ENCODE results near the gene TMEM201. TPM values are rescaled to one million over a fixed set of nuclear protein-coding genes. Genes with fewer than 3 reads are reported as not detected.

The TMEM201 gene
- total and polyA plus RNA-seq, 4 donors, result 1.5 to 3.5 (median 2.9) TPM

DNA sequence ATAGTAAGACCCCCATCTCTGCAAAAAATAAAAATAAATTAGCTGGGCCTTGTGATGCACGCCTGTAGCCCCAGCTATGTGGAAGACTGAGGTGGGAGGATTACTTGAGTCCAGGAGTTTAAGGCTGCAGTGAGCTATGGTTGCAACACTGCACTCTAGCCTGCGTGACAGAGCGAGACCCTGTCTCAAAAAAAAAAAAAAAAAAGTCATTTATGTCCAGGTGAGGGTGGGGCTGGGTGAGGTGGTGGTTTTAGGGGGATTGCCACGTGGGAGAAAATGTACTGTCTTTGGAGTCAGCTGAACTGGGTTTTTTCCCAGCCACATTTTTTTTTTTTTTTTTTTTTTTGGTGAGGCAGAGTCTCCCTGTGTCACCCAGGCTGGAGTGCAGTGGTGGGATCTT lies 69.5 kb downstream of the TMEM201 start:
- 70% methylated on average over 4 of the region's 4 CpGs for WGBS
- Histone ChIP-seq H3K36me3 (ENCODE audit: control insufficient read depth in 4 of 4, insufficient read depth in 3 of 4, low read depth in 1 of 4, low read length in 3 of 4) (no peaks in the 10 kb centered on the region), H3K4me3 (ENCODE audit: low read depth in 1 of 3, low read length in 3 of 3) (no peak overlapping the region), H3K27ac (ENCODE audit: low read depth in 1 of 2, low read length in 2 of 2) (no peak overlapping the region), H3K9me3 (ENCODE audit: control insufficient read depth in 4 of 4, low read length in 3 of 4) (no peaks in the 10 kb centered on the region), H3K9ac (ENCODE audit: low read depth in 1 of 2, low read length in 2 of 2) (no peak overlapping the region), H3K27me3 (ENCODE audit: control insufficient read depth in 4 of 4, insufficient read depth in 4 of 4, low read length in 3 of 4) (no peaks in the 10 kb centered on the region), H3K4me1 (ENCODE audit: control insufficient read depth in 4 of 4, insufficient read depth in 4 of 4, low read length in 3 of 4) (peaks cover 0 to 3% (median 1%) of the 10 kb centered on the region in 4 donors)
- no peak for TF ChIP-seq RAD21 (IDR thresholded peaks at IDR 0.05)
- TF ChIP-seq, protein P1, sequence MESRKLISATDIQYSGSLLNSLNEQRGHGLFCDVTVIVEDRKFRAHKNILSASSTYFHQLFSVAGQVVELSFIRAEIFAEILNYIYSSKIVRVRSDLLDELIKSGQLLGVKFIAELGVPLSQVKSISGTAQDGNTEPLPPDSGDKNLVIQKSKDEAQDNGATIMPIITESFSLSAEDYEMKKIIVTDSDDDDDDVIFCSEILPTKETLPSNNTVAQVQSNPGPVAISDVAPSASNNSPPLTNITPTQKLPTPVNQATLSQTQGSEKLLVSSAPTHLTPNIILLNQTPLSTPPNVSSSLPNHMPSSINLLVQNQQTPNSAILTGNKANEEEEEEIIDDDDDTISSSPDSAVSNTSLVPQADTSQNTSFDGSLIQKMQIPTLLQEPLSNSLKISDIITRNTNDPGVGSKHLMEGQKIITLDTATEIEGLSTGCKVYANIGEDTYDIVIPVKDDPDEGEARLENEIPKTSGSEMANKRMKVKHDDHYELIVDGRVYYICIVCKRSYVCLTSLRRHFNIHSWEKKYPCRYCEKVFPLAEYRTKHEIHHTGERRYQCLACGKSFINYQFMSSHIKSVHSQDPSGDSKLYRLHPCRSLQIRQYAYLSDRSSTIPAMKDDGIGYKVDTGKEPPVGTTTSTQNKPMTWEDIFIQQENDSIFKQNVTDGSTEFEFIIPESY (IDR thresholded peaks at IDR 0.05), result no peak
- TF ChIP-seq HNF4A (conservative IDR thresholded peaks at IDR 0.05), result no peak
- TF ChIP-seq, protein P2, sequence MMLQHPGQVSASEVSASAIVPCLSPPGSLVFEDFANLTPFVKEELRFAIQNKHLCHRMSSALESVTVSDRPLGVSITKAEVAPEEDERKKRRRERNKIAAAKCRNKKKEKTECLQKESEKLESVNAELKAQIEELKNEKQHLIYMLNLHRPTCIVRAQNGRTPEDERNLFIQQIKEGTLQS (IDR thresholded peaks at IDR 0.05), result no peak
- TF ChIP-seq HNF4G (IDR thresholded peaks at IDR 0.05), result no peak
- TF ChIP-seq JUND (IDR thresholded peaks at IDR 0.05), result no peak
- TF ChIP-seq FOXA1 (IDR thresholded peaks at IDR 0.05), result no peak
- no peak for TF ChIP-seq FOXA2 (IDR thresholded peaks at IDR 0.05)
- TF ChIP-seq SP1 (IDR thresholded peaks at IDR 0.05), result no peak
- TF ChIP-seq TAF1 (conservative IDR thresholded peaks at IDR 0.05), result no peak
- TF ChIP-seq EGR1 (IDR thresholded peaks at IDR 0.05; ENCODE audit: low read depth in 2 of 2), result no peak
- TF ChIP-seq CTCF (IDR thresholded peaks at IDR 0.05; ENCODE audit: low read depth, low read length, missing input control), result no peak
- TF ChIP-seq YY1 (IDR thresholded peaks at IDR 0.05), result no peak
- TF ChIP-seq RXRA (IDR thresholded peaks at IDR 0.05), result no peak
- TF ChIP-seq REST (IDR thresholded peaks at IDR 0.05), result no peak
- TF ChIP-seq MAX (IDR thresholded peaks at IDR 0.05), result no peak
- TF ChIP-seq NR2F2 (IDR thresholded peaks at IDR 0.05), result no peak
- TF ChIP-seq GABPA (IDR thresholded peaks at IDR 0.05 in 1 of 2, conservative IDR thresholded peaks at IDR 0.05 in 1 of 2), result no peak
- no peak for DNase-seq (ENCODE audit: low spot score)
